H1 (cell line): ENCODE results near the gene C1QTNF7. TPM values are rescaled to one million over a fixed set of nuclear protein-coding genes. Genes with fewer than 3 reads are reported as not detected.

Experiments
- CTCF ChIA-PET: fragments of 300-600 bp; sonication (Branson Sonifier 250); formaldehyde crosslinking; loops from one replicate; lab custom pipeline; 2021; ENCODE audit not compliant: partially characterized antibody; lab: Charles Lee
- POLR2A ChIA-PET: fragments of 300-600 bp; sonication (Branson Sonifier 250); formaldehyde crosslinking; loops from one replicate; lab custom pipeline; 2021; ENCODE audit warnings: inconsistent platforms; ENCODE audit not compliant: partially characterized antibody; lab: Charles Lee
- DNase-seq, 2 experiments: peaks; one replicate each; pipeline versions ENCODE4 v3.0.0 to v3.0.0-alpha.2; 2010 to 2022; ENCODE audit warnings: low spot score in 2 of 2, low read depth in 1 of 2, mixed read lengths in 1 of 2
- FAIRE-seq: peaks from 2 replicates; lab custom pipeline; 2011; peaks lifted over from hg19 to GRCh38; lab: Jason Lieb, UNC
- H2AFZ ChIP-seq: 2 replicates; pipeline ENCODE4 v1.8.1; 2012; ENCODE audit warnings: low read length, inconsistent platforms
- H2AK5ac ChIP-seq: 2 replicates; pipeline ENCODE4 v1.6.1; 2013; ENCODE audit warnings: low read depth, low read length
- H2BK120ac ChIP-seq: replicated peaks from 2 replicates; pipeline ENCODE3; 2013; ENCODE audit warnings: low read depth, low read length, inconsistent platforms
- H2BK12ac ChIP-seq: 2 replicates; pipeline ENCODE4 v1.6.1; 2013; ENCODE audit warnings: low read depth, low read length
- H2BK15ac ChIP-seq: 2 replicates; pipeline ENCODE4 v1.6.1; 2013; ENCODE audit warnings: low read length
- H2BK20ac ChIP-seq: 2 replicates; pipeline ENCODE4 v1.6.1; 2013; ENCODE audit warnings: low read length
- H2BK5ac ChIP-seq: 2 replicates; pipeline ENCODE4 v1.6.1; 2013; ENCODE audit warnings: low read depth, low read length
- H3K14ac ChIP-seq: 2 replicates; pipeline ENCODE4 v1.6.1; 2013; ENCODE audit warnings: inconsistent platforms; ENCODE audit not compliant: insufficient read length
- H3K18ac ChIP-seq: 2 replicates; pipeline ENCODE4 v1.6.1; 2013; ENCODE audit warnings: low read length; ENCODE audit errors: extremely low read depth
- H3K23ac ChIP-seq: 2 replicates; pipeline ENCODE4 v1.6.1; 2013; ENCODE audit warnings: inconsistent platforms; ENCODE audit not compliant: insufficient read length
- H3K23me2 ChIP-seq: 2 replicates; pipeline ENCODE4 v1.6.1; 2013; ENCODE audit warnings: low read depth, low read length
- H3K27ac ChIP-seq: 2 replicates; pipeline ENCODE4 v1.6.1; 2011; ENCODE audit warnings: low read depth, low read length, inconsistent platforms
- H3K27me3 ChIP-seq, 4 experiments: replicated peaks in 1 of 4; 1 replicate in 1 of 4; 2 replicates in 3 of 4; pipeline versions ENCODE4 v1.6.1 to v1.8.1; 2011 to 2013; ENCODE audit warnings: low read length in 3 of 4, mild to moderate bottlenecking in 3 of 4, inconsistent platforms in 2 of 4, mixed read lengths in 2 of 4, moderate library complexity in 1 of 4; ENCODE audit not compliant: control insufficient read depth in 3 of 4, insufficient read depth in 3 of 4; ENCODE audit errors: extremely low read depth in 1 of 4
- H3K36me3 ChIP-seq, 4 experiments: 2 replicates each; pipeline versions ENCODE4 v1.6.1 to v1.8.1; 2011 to 2013; ENCODE audit warnings: mild to moderate bottlenecking in 4 of 4, low read length in 3 of 4, moderate library complexity in 2 of 4, control low read depth in 1 of 4, inconsistent platforms in 1 of 4; ENCODE audit not compliant: insufficient read depth in 4 of 4, control insufficient read depth in 2 of 4
- H3K4ac ChIP-seq: replicated peaks from 2 replicates; pipeline ENCODE3; 2013; ENCODE audit warnings: low read length, low read depth, mixed read lengths, inconsistent platforms; ENCODE audit not compliant: insufficient read length
- H3K4me1 ChIP-seq, 4 experiments: replicated peaks in 1 of 4; 1 replicate in 1 of 4; 2 replicates in 3 of 4; pipeline versions ENCODE4 v1.6.1 to v1.8.1; 2011 to 2013; ENCODE audit warnings: low read length in 3 of 4, inconsistent platforms in 2 of 4, mixed read lengths in 1 of 4; ENCODE audit not compliant: insufficient read depth in 4 of 4, control insufficient read depth in 3 of 4
- H3K4me2 ChIP-seq, 2 experiments: 2 replicates each; pipeline versions ENCODE4 v1.6.1 to v1.8.1; 2011 to 2013; ENCODE audit warnings: low read depth in 2 of 2, low read length in 2 of 2, control low read depth in 1 of 2, inconsistent platforms in 1 of 2, mild to moderate bottlenecking in 1 of 2; ENCODE audit not compliant: insufficient read depth in 1 of 2
- H3K4me3 ChIP-seq, 4 experiments: fragments of 200-600, 300-600 bp in 1 of 4; sonication (generic), shearing (Covaris generic), sonication (Bioruptor Twin) in 1 of 4; 2 replicates each; pipeline versions ENCODE4 v1.5.1 to v1.8.1; 2011 to 2016; ENCODE audit warnings: low read length in 4 of 4, low read depth in 3 of 4, control low read depth in 2 of 4, inconsistent platforms in 2 of 4, mild to moderate bottlenecking in 2 of 4, mixed read lengths in 1 of 4, moderate library complexity in 1 of 4; ENCODE audit not compliant: insufficient read depth in 2 of 4; ENCODE audit errors: extremely low read depth in 1 of 4
- H3K56ac ChIP-seq: replicated peaks from 2 replicates; pipeline ENCODE3; 2013; ENCODE audit warnings: low read depth, mild to moderate bottlenecking, mixed read lengths, low read length, inconsistent platforms; ENCODE audit not compliant: insufficient read length
- H3K79me1 ChIP-seq: 2 replicates; pipeline ENCODE4 v1.6.1; 2013; ENCODE audit warnings: low read depth, low read length, control low read depth
- H3K79me2 ChIP-seq, 2 experiments: 2 replicates each; pipeline versions ENCODE4 v1.6.1 to v1.8.1; 2012 to 2013; ENCODE audit warnings: low read length in 2 of 2, mild to moderate bottlenecking in 2 of 2, inconsistent platforms in 1 of 2; ENCODE audit not compliant: insufficient read depth in 2 of 2, control insufficient read depth in 1 of 2
- H3K9ac ChIP-seq, 4 experiments: replicated peaks in 1 of 4; 1 replicate in 1 of 4; 2 replicates in 3 of 4; pipeline versions ENCODE4 v1.6.1 to v1.8.1; 2011 to 2013; ENCODE audit warnings: low read depth in 3 of 4, low read length in 3 of 4, control low read depth in 2 of 4, mild to moderate bottlenecking in 2 of 4, moderate library complexity in 2 of 4, inconsistent platforms in 1 of 4; ENCODE audit errors: extremely low read depth in 1 of 4
- H3K9me3 ChIP-seq, 2 experiments: 2 replicates each; pipeline versions ENCODE4 v1.6.1 to v1.8.1; 2012 to 2013; ENCODE audit warnings: mild to moderate bottlenecking in 2 of 2, moderate library complexity in 2 of 2, control low read depth in 1 of 2, inconsistent platforms in 1 of 2, low read depth in 1 of 2, low read length in 1 of 2, mixed read lengths in 1 of 2; ENCODE audit not compliant: insufficient read depth in 2 of 2
- H4K20me1 ChIP-seq, 2 experiments: replicated peaks in 1 of 2; 2 replicates each; pipeline versions ENCODE3 to v1.8.1; 2011 to 2013; ENCODE audit warnings: inconsistent platforms in 2 of 2, low read length in 2 of 2, mild to moderate bottlenecking in 1 of 2; ENCODE audit not compliant: insufficient read depth in 2 of 2, control insufficient read depth in 1 of 2
- H4K5ac ChIP-seq: 2 replicates; pipeline ENCODE4 v1.6.1; 2013; ENCODE audit warnings: low read length, low read depth, mixed read lengths, inconsistent platforms; ENCODE audit not compliant: insufficient read length
- H4K8ac ChIP-seq: 2 replicates; pipeline ENCODE4 v1.8.0; 2013; ENCODE audit warnings: mild to moderate bottlenecking, moderate library complexity, low read length, inconsistent platforms; ENCODE audit not compliant: insufficient read depth; ENCODE audit errors: extremely low read depth
- H4K91ac ChIP-seq: replicated peaks from 2 replicates; pipeline ENCODE3; 2013; ENCODE audit warnings: low read length, mixed read lengths, inconsistent platforms; ENCODE audit not compliant: insufficient read length
- CREB1 ChIP-seq: IDR thresholded peaks from 2 replicates; pipeline ENCODE4 v1.6.1; 2012; ENCODE audit warnings: inconsistent platforms
- E2F6 ChIP-seq: IDR thresholded peaks from 2 replicates; pipeline ENCODE4 v1.6.1; 2012; ENCODE audit warnings: inconsistent platforms
- GABPA ChIP-seq: IDR thresholded peaks from 2 replicates; pipeline ENCODE4 v1.6.1; 2011; ENCODE audit warnings: mild to moderate bottlenecking, low read length, moderate library complexity, borderline replicate concordance; ENCODE audit not compliant: insufficient read depth
- KDM1A ChIP-seq: fragments of 200-600, 300-600 bp; sonication (generic); IDR thresholded peaks from 2 replicates; pipeline ENCODE4 v1.7.1; 2016; ENCODE audit warnings: mild to moderate bottlenecking, low read length, borderline replicate concordance
- NANOG ChIP-seq: IDR thresholded peaks from 2 replicates; pipeline ENCODE4 v1.6.1; 2011; ENCODE audit warnings: low read length, low read depth, mild to moderate bottlenecking, inconsistent platforms; ENCODE audit not compliant: insufficient read depth, poor library complexity, severe bottlenecking
- POLR2A ChIP-seq, 2 experiments: IDR thresholded peaks; 1 replicate in 1 of 2; 2 replicates in 1 of 2; pipeline ENCODE4 v1.6.1; 2011; ENCODE audit warnings: low read depth in 2 of 2, low read length in 2 of 2, mild to moderate bottlenecking in 2 of 2; ENCODE audit errors: control extremely low read depth in 1 of 2
- RNF2 ChIP-seq: fragments of 200-900, 300-1000 bp; sonication (generic); IDR thresholded peaks from 2 replicates; pipeline ENCODE4 v1.7.1; 2016; ENCODE audit warnings: borderline replicate concordance, low read depth, mild to moderate bottlenecking, antibody characterized with exemption, low read length; ENCODE audit not compliant: poor library complexity, severe bottlenecking; ENCODE audit errors: missing control alignments
- SP2 ChIP-seq: IDR thresholded peaks from 2 replicates; pipeline ENCODE4 v1.6.1; 2012; ENCODE audit warnings: mild to moderate bottlenecking, low read length, inconsistent platforms
- SUZ12 ChIP-seq: fragments of 200-600 bp; sonication (generic); IDR thresholded peaks from 2 replicates; pipeline ENCODE4 v1.6.1; 2012; ENCODE audit warnings: mild to moderate bottlenecking, inconsistent platforms, low read length, moderate library complexity, mixed read lengths
- TAF1 ChIP-seq: IDR thresholded peaks from 2 replicates; pipeline ENCODE4 v1.6.1; 2011; ENCODE audit warnings: mild to moderate bottlenecking, low read depth, low read length
- TEAD4 ChIP-seq: IDR thresholded peaks from 2 replicates; pipeline ENCODE4 v1.6.1; 2012; ENCODE audit warnings: low read depth, low read length, inconsistent platforms, mixed read lengths
- WGBS, 2 experiments: shearing (Covaris generic) in 1 of 2; methylation state at CpG; one replicate each; pipeline versions ENCODE4 v1.1.6 to v1.1.7; 2013 to 2015; ENCODE audit warnings: low lambda C conversion rate in 2 of 2, mixed read lengths in 2 of 2, inconsistent platforms in 1 of 2, low coverage in 1 of 2, missing lambda C conversion rate in 1 of 2; ENCODE audit not compliant: insufficient replicate concordance in 2 of 2, insufficient coverage in 1 of 2, insufficient read length in 1 of 2; ENCODE audit errors: extremely low coverage in 1 of 2, missing lambda C conversion rate in 1 of 2; 5-methylcytosine and 5-hydroxymethylcytosine counted together
- polyA plus RNA-seq, 7 experiments: library from polyadenylated mRNA; depleted of rRNA in 3 of 7; stranded (reverse) in 5 of 7; unstranded in 2 of 7; fragments of >200 nt in 5 of 7; fragments of 200-250 nt in 2 of 7; gene quantifications; 1 replicate in 5 of 7; 2 replicates in 1 of 7; 4 replicates in 1 of 7; pipeline versions ENCODE4 v1.2.1 to v1.2.3, GENCODE V29; 2011 to 2013; ENCODE audit warnings: missing spikeins in 2 of 7, mixed read lengths in 2 of 7
- total RNA-seq: library from RNA; stranded (reverse); fragmentation: NEBNext Ultra II Directional; extraction: Animal tissue kit (Norgen Biotek cat#: 25700); gene quantifications from 2 replicates; pipeline ENCODE4 v1.2.1, GENCODE V29; 2021
- TF ChIP-seq, protein P1 (sequence below): IDR thresholded peaks from 2 replicates; pipeline ENCODE4 v1.6.1; 2012; ENCODE audit warnings: low read length, inconsistent platforms

Gene C1QTNF7
- total and polyA plus RNA-seq, 2 of the 8 experiments (the other 6 are each of a cell fraction or from before 2014, with no cell fraction given), result not detected

- Histone ChIP-seq H3K27me3 (no peaks in the 10 kb centered on the region), H2BK15ac (no peak overlapping the region), H3K79me2 (no peaks in the 10 kb centered on the region), H3K79me1 (no peaks in the 10 kb centered on the region), H3K4me2 (no peak overlapping the region), H3K4me3 (no peak overlapping the region), H2BK20ac (no peak overlapping the region), H2BK12ac (no peak overlapping the region), H3K56ac (no peak overlapping the region), H3K23ac (no peak overlapping the region), H4K91ac (no peak overlapping the region), H3K23me2 (no peaks in the 10 kb centered on the region), H4K20me1 (no peaks in the 10 kb centered on the region), H3K4me1 (no peaks in the 10 kb centered on the region), H2BK5ac (no peak overlapping the region), H3K27ac (no peak overlapping the region), H3K14ac (no peak overlapping the region), H4K5ac (no peak overlapping the region), H3K18ac (no peak overlapping the region), H2BK120ac (no peak overlapping the region), H2AFZ (no peak overlapping the region), H3K9me3 (no peaks in the 10 kb centered on the region), H3K4ac (no peak overlapping the region), H2AK5ac (no peak overlapping the region), H4K8ac (no peak overlapping the region), H3K9ac (no peak overlapping the region), H3K36me3 (no peaks in the 10 kb centered on the region)
- FAIRE-seq, result no peak
- 91% methylated on average over 2 of the region's 2 CpGs; no CpG with 5 or more reads in 1 of the 2 experiments for WGBS, 2 experiments
- POLR2A ChIA-PET, result no interaction called here
- CTCF ChIA-PET, result interaction anchor here (0.6 to 2.2 kb wide), 4 partner anchors 23 to 812 kb away, joined by 3 to 9 read pairs (median 3); no protein-coding TSS in a partner anchor
- no peak for DNase-seq
- TF ChIP-seq TAF1, result no peak
- no peak for TF ChIP-seq SP2
- no peak for TF ChIP-seq RNF2
- TF ChIP-seq NANOG, result no peak
- no peak for TF ChIP-seq GABPA
- TF ChIP-seq, protein P1, sequence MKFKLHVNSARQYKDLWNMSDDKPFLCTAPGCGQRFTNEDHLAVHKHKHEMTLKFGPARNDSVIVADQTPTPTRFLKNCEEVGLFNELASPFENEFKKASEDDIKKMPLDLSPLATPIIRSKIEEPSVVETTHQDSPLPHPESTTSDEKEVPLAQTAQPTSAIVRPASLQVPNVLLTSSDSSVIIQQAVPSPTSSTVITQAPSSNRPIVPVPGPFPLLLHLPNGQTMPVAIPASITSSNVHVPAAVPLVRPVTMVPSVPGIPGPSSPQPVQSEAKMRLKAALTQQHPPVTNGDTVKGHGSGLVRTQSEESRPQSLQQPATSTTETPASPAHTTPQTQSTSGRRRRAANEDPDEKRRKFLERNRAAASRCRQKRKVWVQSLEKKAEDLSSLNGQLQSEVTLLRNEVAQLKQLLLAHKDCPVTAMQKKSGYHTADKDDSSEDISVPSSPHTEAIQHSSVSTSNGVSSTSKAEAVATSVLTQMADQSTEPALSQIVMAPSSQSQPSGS, result no peak
- TF ChIP-seq KDM1A, result no peak
- no peak for TF ChIP-seq POLR2A (IDR thresholded peaks at IDR 0.05; ENCODE audit: control extremely low read depth in 1 of 2, low read depth in 2 of 2, low read length in 2 of 2)
- no peak for TF ChIP-seq CREB1
- no peak for TF ChIP-seq SUZ12
- no peak for TF ChIP-seq E2F6
- no peak for TF ChIP-seq TEAD4
Observed at GRCh38 chr4:15434091-15434490, 6.3 kb downstream of the C1QTNF7 start.
